GM10248 (cell line): ENCODE results near the gene ARL3.
A peak's percentile ranks its signal among the peaks of the same experiment; 100 is the strongest.

Experiments
- CTCF ChIA-PET: fragments of 300-600 bp; sonication (Branson Sonifier 250); formaldehyde crosslinking; extraction: SDS; loops from one replicate; lab custom pipeline; 2021; ENCODE audit warnings: antibody characterized with exemption; lab: Yijun Ruan, JAX
- POLR2A ChIA-PET: fragments of 350-650 bp; sonication (Branson Sonifier 250); formaldehyde crosslinking; extraction: SDS; loops from one replicate; lab custom pipeline; 2020; ENCODE audit warnings: antibody characterized with exemption; lab: Yijun Ruan, JAX
- DNase-seq: peaks from one replicate; pipeline ENCODE4 v3.0.0; 2012; ENCODE audit errors: extremely low spot score
- TF ChIP-seq, protein P1 (sequence below): IDR thresholded peaks from 2 replicates; pipeline ENCODE4 v1.5.1; 2012; ENCODE audit warnings: mild to moderate bottlenecking, low read depth; ENCODE audit errors: extremely low read depth, missing control alignments, control extremely low read depth

Gene ARL3

DNA sequence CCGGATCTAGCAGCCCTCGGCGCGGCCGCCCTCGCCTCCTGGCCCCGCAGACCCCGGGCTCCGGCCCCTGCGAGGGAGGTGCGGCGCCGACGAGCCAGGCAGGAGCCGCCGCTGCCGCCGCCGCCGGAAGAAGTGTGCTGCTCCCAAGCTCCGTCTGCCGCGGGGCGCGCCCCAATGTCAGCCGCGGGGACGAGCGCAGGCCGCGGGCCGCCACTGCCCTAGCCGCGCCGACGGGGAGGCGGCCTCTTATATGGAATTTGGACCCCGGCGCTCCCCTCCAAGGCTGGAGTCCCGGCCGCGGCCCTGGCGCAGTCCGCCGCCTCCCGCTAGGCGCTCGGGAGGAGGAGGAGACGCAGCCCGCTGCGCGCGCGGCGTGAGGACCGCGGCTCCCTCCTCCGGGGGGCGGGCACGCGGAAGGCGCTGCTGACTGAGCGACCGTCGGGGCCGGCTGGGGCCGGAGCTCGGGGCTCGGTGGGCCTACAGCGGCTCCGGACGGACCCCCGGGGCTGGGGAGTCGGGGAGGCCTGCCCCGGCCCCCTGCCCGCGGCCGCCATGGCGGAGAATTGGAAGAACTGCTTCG, 70.0 kb downstream of the ARL3 start, which contains the start of gene TRIM8:
TSS of gene TRIM8 (plus strand) at position 414 of the 580 bp plus-strand sequence. CDS start at position 553, 139 bp downstream.
- TF ChIP-seq, protein P1, sequence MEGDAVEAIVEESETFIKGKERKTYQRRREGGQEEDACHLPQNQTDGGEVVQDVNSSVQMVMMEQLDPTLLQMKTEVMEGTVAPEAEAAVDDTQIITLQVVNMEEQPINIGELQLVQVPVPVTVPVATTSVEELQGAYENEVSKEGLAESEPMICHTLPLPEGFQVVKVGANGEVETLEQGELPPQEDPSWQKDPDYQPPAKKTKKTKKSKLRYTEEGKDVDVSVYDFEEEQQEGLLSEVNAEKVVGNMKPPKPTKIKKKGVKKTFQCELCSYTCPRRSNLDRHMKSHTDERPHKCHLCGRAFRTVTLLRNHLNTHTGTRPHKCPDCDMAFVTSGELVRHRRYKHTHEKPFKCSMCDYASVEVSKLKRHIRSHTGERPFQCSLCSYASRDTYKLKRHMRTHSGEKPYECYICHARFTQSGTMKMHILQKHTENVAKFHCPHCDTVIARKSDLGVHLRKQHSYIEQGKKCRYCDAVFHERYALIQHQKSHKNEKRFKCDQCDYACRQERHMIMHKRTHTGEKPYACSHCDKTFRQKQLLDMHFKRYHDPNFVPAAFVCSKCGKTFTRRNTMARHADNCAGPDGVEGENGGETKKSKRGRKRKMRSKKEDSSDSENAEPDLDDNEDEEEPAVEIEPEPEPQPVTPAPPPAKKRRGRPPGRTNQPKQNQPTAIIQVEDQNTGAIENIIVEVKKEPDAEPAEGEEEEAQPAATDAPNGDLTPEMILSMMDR: no peak
- ChIA-PET POLR2A (interaction anchor here (1.0 to 2.4 kb wide), 2 partner anchors 17 to 70 kb away, joined by 5 to 12 read pairs; partner anchors contain the start of genes ARL3 and SFXN2), CTCF (interaction anchor here (0.7 to 3.4 kb wide), 7 partner anchors 8 to 70 kb away, joined by 3 to 17 read pairs (median 4); partner anchors contain the start of genes ARL3 and SFXN2)
- peak; percentile 55 for DNase-seq

DNA sequence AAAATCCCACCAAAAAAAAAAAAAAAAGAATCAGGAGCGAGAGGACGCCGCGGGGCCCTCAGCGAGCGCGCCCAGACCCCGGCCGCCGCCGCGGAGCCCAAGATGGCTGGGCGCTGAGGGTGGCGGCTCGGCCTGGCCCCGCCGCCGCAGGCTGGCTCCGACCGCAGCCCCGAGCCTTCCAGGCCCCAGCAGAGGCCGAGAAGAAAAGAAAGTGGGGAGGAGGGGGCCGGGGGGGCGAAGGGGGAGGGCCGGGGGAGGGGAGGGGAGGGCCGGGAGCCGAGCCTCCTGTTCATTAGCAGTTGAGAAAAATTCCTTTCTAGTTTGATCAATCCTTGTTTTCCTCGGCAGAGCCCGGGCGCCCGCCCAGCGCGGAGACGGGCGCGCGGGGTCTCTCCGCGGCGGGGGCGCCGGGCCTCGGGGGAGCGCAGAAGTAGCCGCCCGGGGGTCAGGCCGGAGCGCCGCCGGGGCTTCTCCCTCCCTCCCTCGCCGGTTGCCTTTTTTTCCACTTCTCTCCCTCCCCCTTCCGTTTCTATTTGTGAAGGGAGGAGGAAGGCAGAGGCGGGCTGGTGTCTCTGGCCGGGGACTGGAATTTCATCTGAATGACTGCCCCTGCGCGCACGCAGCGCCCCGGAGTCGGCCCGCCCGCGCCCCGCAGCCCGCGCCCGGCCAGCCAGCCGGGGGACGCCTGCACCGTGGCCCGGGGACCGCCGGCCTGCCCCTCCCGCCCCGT, 70.7 kb downstream of the ARL3 start:
- CTCF ChIA-PET: interaction anchor here (1.7 to 3.4 kb wide), 4 partner anchors 10 to 70 kb away, joined by 3 to 17 read pairs (median 11); partner anchors contain the start of genes ARL3 and SFXN2
- POLR2A ChIA-PET: interaction anchor here (2.4 kb wide), 1 partner anchor 18 kb away, joined by 12 read pairs; no protein-coding TSS in a partner anchor
- TF ChIP-seq, protein P1: no peak
- DNase-seq: peak; percentile 45

DNA sequence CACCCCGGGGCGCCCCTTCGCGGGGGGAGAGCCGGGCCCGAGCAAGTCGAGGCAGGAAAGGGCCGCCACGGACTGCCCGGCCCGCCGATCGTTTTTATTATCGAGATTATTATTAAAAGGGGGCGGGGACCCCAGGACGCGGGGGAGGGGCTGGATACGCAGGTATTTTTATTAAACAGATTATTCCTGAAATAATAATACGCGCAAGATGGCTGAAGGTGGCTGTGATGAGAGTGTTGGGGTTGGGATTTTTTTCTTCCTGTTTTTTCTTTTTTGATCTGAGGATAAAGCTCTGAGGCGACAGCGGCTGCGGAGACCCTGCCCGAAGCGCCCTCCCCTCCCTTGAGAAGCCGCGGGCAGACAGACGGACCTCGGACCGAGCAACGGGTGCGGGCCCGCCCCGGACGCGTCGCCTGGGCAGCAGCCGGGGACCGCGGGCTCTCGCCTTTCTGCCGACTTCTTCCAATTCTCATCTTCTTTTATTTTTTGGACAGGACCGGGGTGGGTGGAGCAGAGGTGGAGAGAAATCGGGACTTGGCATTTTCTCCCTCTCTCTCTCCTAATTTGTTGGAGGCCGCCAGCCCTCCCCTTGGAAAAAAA, 71.4 kb downstream of the ARL3 start:
- ChIA-PET POLR2A (no interaction called here), CTCF (no interaction called here)
- TF ChIP-seq, protein P1: no peak
- DNase-seq: no peak

DNA sequence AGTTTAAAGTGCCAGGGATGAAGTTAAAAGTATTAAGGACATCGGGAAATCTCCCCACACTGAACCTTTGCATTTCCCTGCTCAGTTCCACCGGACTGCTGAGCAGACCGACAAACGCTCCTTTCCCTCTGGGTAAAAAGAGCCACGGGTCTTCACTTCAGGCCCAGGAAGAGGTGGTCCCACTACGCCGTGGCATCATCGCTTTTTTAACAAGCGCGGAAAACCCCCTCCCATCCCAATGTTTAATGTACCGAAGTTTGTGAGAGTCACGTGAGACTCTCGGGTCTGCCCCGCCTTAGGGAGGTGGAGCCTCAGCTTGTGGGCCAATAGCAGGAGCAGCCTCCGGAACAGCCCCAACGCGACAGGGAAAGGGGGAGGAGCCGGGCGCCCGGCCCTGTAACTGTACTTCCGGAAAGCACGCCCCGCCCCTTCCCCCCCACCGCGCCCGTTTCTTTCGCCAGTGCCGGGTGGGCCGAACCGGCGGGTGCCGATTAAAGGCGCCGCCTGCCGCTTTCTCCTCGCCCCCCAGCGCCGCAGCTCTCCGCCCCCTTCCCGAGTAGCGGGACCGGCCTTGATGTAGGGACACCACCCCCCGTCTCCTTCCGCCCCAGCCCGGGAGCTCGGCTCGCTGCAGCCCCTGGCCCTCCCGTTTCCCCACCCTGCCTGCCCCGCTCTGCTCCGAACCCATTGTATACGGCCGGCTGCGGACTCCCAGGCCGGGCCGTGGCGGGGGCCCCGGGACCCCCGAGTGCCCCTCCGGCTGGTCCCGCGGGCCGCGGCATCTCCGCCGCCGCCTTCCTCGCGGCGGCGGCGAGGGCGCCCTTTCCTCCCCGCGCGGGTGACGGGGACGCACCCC, 72.1 kb downstream of the ARL3 start:
- CTCF ChIA-PET: interaction anchor here (1.0 kb wide), 1 partner anchor 28 kb away, joined by 3 read pairs; no protein-coding TSS in a partner anchor
- POLR2A ChIA-PET: no interaction called here
- DNase-seq: peak; percentile 96
- TF ChIP-seq, protein P1: no peak

DNA sequence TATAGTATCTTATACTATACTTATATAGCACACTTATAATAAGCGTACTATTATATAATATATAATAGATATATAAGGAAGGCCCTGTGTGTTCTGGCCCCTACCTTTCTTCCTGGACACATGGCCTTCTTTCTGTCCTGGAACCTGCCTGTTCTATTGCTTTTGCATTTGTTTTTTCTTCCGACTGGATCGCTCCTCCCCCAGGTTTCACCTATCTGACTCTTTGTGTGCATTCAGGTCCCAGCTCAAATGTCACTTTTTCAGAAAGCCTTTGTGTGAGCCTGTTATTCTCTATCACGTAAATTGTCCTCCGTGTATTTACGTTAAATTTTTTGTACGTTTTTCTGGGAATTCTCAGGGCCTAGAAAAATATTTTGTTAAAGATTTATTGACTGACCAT, 72.8 kb downstream of the ARL3 start:
- no peak for DNase-seq
- TF ChIP-seq, protein P1: no peak
- POLR2A ChIA-PET: no interaction called here
- CTCF ChIA-PET: interaction anchor here (1.0 kb wide), 1 partner anchor 29 kb away, joined by 3 read pairs; no protein-coding TSS in a partner anchor
